HG02610 (cell line): ENCODE data around the gene ITPRIP.
A peak's percentile ranks its signal among the peaks of the same experiment; 100 is the strongest.

Source experiments
- ATAC-seq: cut with Tn5 transposase; IDR thresholded peaks from one replicate; pipeline ENCODE4 v1.9.1; 2021; ENCODE audit warnings: mild to moderate bottlenecking, moderate library complexity; ENCODE audit not compliant: unreplicated experiment

The ITPRIP gene

DNA sequence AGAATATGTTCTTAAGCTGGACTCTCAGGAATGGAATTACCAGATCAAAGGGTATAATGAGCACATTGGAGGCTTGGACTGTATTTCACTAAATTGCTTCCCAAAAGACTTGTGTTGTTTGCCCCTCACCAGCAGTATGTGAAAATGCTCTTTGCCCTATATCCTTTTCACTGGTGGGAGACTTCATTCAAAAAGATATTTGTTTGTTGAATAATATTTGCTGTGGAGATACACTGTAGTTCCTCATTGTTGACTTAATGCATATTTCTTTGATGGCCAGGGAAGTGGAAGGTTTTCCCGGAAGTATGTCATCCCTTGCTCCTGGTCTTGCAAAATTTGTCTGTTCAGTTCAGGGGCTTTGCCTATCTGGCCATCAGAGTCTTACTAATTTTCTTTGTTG lies 49.9 kb downstream of the ITPRIP start:
- ATAC-seq: no peak

DNA sequence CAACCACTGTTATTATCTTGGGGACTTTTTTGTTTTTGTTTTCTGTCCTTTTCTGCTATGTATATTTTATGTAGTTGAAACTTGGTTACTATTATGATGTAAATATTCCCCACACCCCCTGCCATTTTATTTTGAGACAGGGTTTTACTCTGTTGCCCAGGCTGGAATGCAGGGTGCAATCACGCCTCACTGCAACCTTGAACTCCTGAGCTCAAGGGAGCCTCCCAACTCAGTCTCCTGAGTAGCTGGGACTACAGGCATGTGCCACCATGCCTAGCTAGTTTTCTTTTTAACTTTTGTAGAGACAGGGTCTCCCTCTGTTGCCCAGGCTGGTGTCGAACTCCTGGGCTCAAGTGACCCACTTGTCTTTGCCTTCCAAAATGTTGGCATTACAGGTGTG lies 51.3 kb downstream of the ITPRIP start:
- no peak for ATAC-seq

GRCh38 chr10:104284846-104285245 lies 53.4 kb downstream of the ITPRIP start:
- ATAC-seq: no peak

GRCh38 chr10:104281694-104282093 lies 56.6 kb downstream of the ITPRIP start:
- ATAC-seq: no peak

DNA sequence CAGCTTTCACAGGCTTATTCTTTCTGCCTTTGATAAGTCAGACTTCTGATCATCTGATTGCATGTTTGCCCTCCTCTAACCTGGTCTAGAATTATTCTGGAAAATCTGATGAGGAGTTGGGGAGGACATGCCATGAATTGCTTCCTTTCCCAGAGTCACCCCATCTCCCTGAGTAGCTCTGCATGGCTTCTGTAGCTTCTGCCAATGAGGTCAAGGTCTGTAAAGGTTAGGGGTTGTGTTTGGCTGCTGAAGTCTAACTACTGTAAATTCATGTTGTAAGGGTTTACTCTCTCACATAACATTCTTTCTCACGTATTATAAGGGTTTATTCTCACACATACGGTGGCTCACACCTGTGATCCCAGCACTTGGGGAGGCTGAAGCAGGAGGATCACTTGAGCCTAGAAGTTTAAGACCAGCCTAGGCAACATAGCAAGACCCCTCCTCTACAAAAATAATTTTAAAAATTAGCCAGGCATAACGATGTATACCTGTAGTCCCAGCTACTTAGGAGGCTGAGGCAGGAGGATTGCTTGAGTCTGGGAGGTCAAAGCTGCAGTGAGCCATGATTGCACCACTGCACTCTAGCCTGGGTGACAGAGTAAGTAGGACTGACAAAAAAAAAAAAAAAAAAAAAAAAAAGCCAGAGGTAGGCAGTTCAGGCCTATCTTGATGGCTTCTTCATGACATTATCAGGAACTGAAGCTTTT lies 58.6 kb downstream of the ITPRIP start:
- no peak for ATAC-seq

DNA sequence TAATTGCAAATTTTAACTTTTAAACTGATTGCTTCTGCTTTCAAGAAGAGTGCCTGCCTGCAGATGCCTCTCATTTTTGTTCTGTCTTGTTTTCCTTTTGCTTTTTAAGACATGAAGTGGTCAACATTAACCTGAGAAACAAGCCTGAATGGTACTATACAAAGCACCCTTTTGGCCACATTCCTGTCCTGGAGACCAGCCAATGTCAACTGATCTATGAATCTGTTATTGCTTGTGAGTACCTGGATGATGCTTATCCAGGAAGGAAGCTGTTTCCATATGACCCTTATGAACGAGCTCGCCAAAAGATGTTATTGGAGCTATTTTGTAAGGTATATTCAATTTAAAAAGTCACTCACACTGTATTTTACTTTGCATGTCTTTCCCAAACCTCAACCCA lies 60.5 kb downstream of the ITPRIP start:
- ATAC-seq: no peak

DNA sequence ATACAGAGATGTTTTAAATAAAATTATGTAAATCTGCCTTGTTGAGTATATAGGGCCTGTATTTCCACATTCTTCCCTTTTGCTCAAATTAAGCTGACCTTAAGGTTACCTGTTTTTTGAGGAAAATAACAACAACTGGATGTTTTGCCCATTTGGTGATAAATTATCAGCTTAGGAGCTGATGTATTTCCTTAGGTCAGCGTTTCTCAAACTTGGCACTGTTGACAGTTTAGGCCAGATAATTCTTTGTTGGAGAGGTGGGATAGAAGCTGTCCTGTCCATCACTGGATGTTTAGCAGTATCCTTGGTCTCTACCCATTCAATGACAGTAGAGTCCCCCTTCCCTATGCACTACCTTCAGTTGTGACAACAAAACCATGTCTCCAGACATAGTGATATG lies 62.1 kb downstream of the ITPRIP start:
- no peak for ATAC-seq

DNA sequence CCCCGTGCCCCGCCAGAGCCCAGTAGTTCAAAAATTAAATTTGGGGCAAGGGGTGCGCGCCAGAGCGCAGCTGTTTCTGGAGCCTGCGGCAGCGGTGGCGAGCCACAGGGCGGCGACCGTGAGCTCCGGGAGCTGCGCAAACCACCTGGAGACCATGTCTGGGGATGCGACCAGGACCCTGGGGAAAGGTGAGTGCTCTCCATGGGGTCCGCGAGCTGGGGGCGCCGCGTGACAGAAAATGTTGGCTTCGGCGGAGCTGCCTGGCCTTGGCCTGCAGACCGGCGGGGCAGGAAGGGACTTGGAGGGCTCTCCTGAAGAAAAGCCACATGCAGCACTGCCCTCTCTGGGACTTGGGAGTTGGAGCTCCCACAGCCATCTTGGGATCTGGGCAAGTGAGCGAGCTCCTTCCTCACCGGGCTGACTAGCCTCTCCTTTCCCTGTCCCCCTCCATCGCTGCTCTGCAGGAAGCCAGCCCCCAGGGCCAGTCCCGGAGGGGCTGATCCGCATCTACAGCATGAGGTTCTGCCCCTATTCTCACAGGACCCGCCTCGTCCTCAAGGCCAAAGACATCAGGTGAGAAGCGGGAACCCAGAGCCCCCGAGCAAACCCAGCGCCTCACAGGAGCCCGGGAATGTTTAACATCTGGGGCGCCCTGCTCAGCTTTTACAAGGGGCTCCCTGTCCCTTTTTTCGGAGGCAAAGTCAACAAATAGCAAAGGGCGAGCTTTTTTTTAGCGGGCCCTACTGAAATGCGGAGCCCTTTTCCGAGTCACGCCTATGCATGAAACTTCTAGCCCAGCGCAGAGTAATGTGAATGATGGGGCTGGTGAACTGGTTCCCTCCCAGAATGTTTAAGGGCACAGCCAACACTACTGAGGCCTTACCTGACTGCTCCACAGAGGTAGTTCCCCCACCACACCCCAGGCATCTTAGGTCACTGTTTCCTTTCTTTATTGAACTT lies 63.2 kb downstream of the ITPRIP start:
- peak; percentile 86 for ATAC-seq

DNA sequence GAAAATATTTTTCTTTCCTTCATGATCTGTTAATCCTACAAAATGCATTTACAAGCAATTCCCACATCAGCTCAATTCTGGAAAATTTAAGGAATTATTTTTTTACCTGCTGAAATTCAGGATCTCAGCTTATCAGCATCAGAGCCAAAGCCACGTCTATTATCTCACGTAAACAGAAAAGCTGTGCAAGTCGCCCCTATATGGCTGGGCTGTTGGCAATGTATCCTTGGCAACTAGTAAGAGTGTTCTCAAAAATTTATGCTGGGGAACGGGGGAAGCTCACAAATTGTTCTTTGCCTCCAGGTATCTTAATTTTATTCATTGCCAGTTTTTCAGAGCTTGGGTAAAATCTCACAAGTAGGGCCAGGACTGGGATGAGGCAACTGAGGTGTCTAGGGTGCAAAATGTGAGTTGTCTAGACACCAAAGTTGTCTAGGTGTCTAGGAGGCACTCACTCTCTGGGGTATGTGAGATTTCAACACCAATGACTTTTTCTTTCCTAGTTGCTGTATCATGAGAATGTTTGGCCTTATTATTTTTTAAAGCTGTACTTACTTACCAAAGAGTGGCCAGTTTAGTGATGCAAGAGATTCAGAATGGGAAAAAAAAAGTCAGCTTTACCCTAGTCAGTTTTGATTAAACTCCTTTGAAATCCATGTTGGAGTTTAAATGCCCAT lies 64.2 kb downstream of the ITPRIP start:
- no peak for ATAC-seq

GRCh38 chr10:104273286-104273685 lies 65.0 kb downstream of the ITPRIP start:
- no peak for ATAC-seq

DNA sequence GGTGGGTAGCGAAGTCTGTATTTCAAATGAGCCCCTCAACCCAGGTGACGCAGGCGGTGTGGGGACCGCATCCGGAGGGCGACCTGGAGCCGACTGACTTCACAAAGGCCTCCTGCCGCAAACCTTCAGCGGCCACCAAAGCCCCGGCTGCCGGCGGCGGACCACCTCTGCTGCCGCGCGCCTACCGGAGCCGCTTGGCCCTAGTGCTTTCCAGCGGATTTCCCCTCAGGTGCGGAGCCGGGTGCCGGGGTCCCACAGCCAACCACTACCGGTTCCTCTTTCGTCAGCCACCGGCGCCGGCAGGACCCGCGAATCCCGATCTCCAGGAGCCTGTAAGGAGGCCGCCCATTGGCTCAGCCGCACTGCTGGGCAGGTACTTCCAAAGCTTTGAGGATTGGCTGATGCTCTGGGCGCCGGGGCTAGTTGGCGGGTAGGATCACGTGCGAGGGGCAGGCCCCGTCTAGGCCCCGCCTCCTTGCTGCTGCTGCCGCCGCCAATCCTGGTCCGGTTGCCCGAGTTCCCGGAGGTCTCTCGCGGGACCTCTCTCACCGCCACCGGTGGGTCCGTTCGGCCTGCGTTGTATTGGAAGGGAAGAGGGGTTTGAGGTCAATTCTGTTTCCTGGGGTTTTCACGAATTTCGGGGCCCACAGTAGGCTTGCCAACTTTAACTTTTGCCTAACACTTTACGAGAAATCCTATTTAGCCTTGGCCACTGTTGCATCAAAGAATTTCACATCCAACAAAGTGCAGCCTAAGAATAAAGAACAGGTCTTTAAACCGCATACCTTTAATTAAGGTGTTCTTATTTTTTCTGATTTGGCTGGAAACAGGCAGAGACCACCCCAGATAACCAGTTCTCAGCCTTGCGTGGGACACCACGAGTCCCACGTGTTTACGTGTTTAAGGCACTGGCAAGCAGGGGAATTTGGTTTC lies 69.3 kb downstream of the ITPRIP start, which contains the start of gene GSTO2:
TSS of gene GSTO2 (plus strand) at position 472 of the 933 bp plus-strand sequence. CDS start 5,732 bp downstream, outside the sequence.
- ATAC-seq: peak; percentile 99

DNA sequence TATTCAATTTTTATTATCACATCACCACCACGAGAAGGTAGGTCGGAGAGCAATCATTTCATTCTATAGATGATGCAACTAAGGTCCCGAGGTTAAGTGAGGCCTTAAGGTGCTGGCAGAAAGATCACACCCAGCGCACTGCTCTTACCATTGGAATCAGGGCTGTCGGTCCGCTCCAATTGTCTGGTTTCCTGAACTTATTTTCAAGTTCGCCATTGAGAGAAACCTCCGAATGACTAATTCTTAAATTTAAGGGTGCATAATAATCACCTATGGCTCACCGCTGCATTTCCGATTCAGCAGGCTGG lies 69.9 kb downstream of the ITPRIP start:
- ATAC-seq: no peak

DNA sequence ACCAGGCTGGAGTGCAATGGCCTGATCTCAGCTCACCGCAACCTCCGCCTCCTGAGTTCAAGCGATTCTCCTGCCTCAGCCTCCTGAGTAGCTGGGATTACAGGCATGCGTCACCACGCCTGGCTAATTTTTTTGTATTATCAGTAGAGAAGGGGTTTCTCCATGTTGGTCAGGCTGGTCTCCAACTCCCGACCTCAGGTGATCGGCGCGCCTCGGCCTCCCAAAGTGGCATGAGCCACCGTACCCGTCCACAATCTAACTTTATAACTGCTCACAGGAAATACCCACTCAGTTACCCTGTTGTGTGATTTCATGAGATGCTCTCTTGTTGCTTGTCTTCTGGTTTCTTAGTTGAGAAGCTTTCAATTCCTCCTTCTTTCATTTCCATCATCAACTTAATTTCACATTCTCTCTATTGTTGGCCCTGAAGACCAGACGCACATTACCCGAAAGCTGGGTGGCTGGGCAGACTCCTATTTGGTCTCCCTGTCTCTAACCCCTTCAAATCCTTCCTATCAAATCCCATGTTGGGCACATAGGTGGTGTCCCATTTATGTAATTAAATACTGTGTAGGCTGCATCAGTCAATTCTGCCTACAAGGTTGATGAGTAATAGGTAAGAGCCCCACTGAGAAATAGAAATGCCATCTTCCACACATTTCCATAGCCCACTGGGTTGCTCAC lies 70.4 kb downstream of the ITPRIP start:
- no peak for ATAC-seq

GRCh38 chr10:104264783-104265182 lies 73.5 kb downstream of the ITPRIP start:
- ATAC-seq: no peak

- ATAC-seq: no peak
Measured at GRCh38 chr10:104262055-104262454, 76.2 kb downstream of the ITPRIP start.

GRCh38 chr10:104260775-104261115 lies 77.5 kb downstream of the ITPRIP start:
- ATAC-seq: no peak

DNA sequence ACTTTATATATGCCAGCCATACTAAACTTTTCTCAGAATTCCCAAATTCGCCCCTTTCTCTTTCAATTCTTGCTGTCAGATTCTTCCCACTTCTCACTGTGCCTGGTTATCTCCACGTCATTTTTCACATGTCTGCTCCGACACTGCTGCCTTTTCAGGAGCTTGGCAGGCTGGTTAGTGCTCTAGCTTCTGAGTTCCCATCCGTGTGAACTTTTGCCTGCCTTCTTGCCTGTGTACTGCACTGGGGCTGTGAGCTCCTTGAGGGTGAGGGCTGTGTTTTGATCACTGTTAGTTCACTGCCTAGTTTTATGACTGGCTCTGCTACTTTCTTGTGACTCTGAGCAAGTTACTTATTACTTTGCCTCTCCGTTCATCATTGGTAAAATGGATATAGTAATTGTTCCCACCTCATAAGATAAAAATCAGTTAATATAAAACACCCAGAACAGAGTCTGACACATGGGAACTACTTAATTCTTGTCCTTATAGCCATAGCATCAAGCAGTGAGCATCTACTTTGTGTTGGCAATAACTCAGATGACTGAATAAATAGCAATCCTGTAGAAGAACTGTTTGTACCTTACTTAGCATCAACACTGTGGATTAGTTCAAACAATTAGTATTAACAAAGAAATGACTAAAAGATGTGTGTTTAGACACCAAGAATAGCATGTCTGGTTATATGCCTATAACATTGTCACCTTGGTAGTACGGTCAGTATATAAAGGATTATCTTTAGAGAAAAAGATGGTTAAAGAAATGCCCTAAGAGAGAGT lies 78.1 kb downstream of the ITPRIP start:
- no peak for ATAC-seq
